Stomach (tissue), 9 donors: ENCODE measurements around the gene GUCD1. TPM values are rescaled to one million over a fixed set of nuclear protein-coding genes. Genes with fewer than 3 reads are reported as not detected.
"Not testable (repeated sequence)": the region's sequence is repeated elsewhere in the genome, so short reads cannot be mapped to it uniquely, and the experiment has no call there.

Experiments
- DNase-seq, 2 donors: peaks; one replicate each; pipeline versions ENCODE4 v3.0.0 to v3.0.0-alpha.2; 2013 to 2019
- H3K27ac ChIP-seq, 5 donors: fragments of 200-600 bp in 4 of 5; sonication (generic) in 4 of 5; one replicate each; pipeline ENCODE4 v1.5.1; 2013 to 2019; ENCODE audit warnings: mild to moderate bottlenecking in 1 of 5, moderate library complexity in 1 of 5
- H3K27me3 ChIP-seq, 3 donors: fragments of 200-600 bp; sonication (generic); one replicate each; pipeline ENCODE4 v1.5.1; 2017 to 2019; ENCODE audit warnings: mixed run types in 1 of 3
- H3K36me3 ChIP-seq, 4 donors: fragments of 200-600 bp; sonication (generic); 1 replicate in 3 of 4; 2 replicates in 1 of 4; pipeline ENCODE4 v1.5.1; 2016 to 2019
- H3K4me1 ChIP-seq, 4 donors: fragments of 200-600 bp; sonication (generic); one replicate each; pipeline ENCODE4 v1.5.1; 2016 to 2019
- H3K4me3 ChIP-seq, 4 donors: fragments of 200-600 bp; sonication (generic) in 3 of 4; one replicate each; pipeline ENCODE4 v1.5.1; 2016 to 2019; ENCODE audit warnings: mild to moderate bottlenecking in 1 of 4
- H3K9me3 ChIP-seq, 4 donors: fragments of 200-600 bp; sonication (generic); one replicate each; pipeline ENCODE4 v1.5.1; 2016 to 2019
- CTCF ChIP-seq, 7 experiments: fragments of 450-650 bp in 4 of 7; fragments of 200-600 bp in 3 of 7; sonication (generic) in 3 of 7; IDR thresholded peaks; one replicate each; pipeline ENCODE4 v1.5.1; 2016 to 2019; ENCODE audit warnings: antibody characterized with exemption in 7 of 7, control low read depth in 2 of 7, mild to moderate bottlenecking in 1 of 7
- EP300 ChIP-seq: sonication (generic); formaldehyde crosslinking; IDR thresholded peaks from one replicate; pipeline ENCODE4 v1.6.1; 2017; ENCODE audit warnings: antibody characterized with exemption
- POLR2A ChIP-seq, 4 donors: fragments of 450-650 bp; IDR thresholded peaks; one replicate each; pipeline ENCODE4 v1.6.1; 2016; ENCODE audit warnings: antibody characterized with exemption in 4 of 4, control low read depth in 2 of 4, mild to moderate bottlenecking in 1 of 4, moderate library complexity in 1 of 4
- POLR2AphosphoS5 ChIP-seq, 3 donors: sonication (generic); formaldehyde crosslinking; IDR thresholded peaks; one replicate each; pipeline ENCODE4 v1.6.1; 2016; ENCODE audit warnings: antibody characterized with exemption in 3 of 3
- WGBS, 5 donors: extraction: QIAGEN DNeasy Blood & Tissue Kit in 3 of 5; methylation state at CpG; one replicate each; pipeline versions ENCODE4 v1.1.5 to v1.1.7; 2013 to 2018; 5-methylcytosine and 5-hydroxymethylcytosine counted together
- intact Hi-C: fragments of 100-400 bp; cut with DNase I; formaldehyde crosslinking; loops from one replicate; pipeline ENCODE4 v1.15.1; 2023; ENCODE audit warnings: low total_unique reads
- polyA plus RNA-seq, 3 donors: library from polyadenylated mRNA; stranded (reverse); fragments of 200-250 nt; gene quantifications; one replicate each; pipeline ENCODE4 v1.2.3, GENCODE V29; 2013
- total RNA-seq, 5 donors: library from RNA; depleted of rRNA; stranded (reverse); fragments of >200 nt; gene quantifications; one replicate each; pipeline versions ENCODE4 v1.1.0 to v1.2.3, GENCODE V29; 2014 to 2016
- donor health status: healthy with polysubstance abuse.
- donor health status: Bipolar disorder and iron deficiency.
- donor health status: healthy.

GUCD1 gene
- total and polyA plus RNA-seq, 8 donors: 87.4 to 196 (median 167) TPM

DNA sequence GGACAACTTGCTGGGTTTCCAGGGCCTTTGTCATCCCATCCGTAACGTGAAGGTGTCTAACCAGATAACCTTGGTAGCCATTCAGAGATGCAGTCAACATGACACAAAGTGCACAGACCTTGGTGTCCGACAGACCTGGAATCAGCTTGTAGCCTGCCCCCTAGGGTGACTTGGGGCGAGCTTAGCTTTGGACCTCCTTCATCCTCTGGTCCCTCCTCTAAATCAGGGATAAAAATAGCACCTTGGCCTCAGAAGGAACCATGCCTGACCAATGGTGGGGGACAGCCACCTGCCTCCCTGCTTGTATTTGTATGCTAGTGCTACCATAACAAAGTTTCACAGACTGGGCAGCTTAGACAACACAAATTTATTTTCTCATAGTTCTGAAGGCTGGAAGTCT lies 4.5 kb upstream of the GUCD1 start:
- 40 to 64% (median 51%) methylated on average over 4 of the region's 4 CpGs for WGBS, 5 donors
- DNase-seq: no peak
- Histone ChIP-seq H3K9me3 (no peaks in the 10 kb centered on the region), H3K4me3 (no peak overlapping the region), H3K27me3 (no peaks in the 10 kb centered on the region), H3K4me1 (peaks cover 21 to 61% (median 45%) of the 10 kb centered on the region in 4 donors), H3K27ac (no peak overlapping the region), H3K36me3 (peaks cover 35 to 72% (median 57%) of the 10 kb centered on the region in 4 donors)
- TF ChIP-seq POLR2A (IDR thresholded peaks at IDR 0.05): no peak
- no peak for TF ChIP-seq CTCF (IDR thresholded peaks at IDR 0.05)
- no peak for TF ChIP-seq EP300
- TF ChIP-seq POLR2AphosphoS5 (IDR thresholded peaks at IDR 0.05): no peak
- intact Hi-C loops: no loop called here

GRCh38 chr22:24555165-24556039 lies 464 bp upstream of the GUCD1 start, which contains the start of gene SNRPD3:
Gene SNRPD3, plus strand, starts transcription at chr22:24555999. Its CDS starts 1,676 bp downstream, at chr22:24557675.
- WGBS, 5 donors: 0 to 1% (median 1%) methylated on average over 40 to 59 of the region's 59 CpGs
- peaks cover 53 to 77% (median 63%) of the 10 kb centered on the region in 4 donors for H3K4me1 ChIP-seq
- H3K4me3 ChIP-seq: peak within 1 kb of the TSS; percentile 77 to 95 (median 88)
- H3K9me3 ChIP-seq: no peaks in the 10 kb centered on the region
- peak within 1 kb of the TSS; percentile 92 to 98 (median 97) for H3K27ac ChIP-seq
- TF ChIP-seq CTCF (IDR thresholded peaks at IDR 0.05) (peak in 3 of 7 experiments; percentile 17 to 35 (median 20)), POLR2AphosphoS5 (IDR thresholded peaks at IDR 0.05) (peak; percentile 83 to 97 (median 93)), POLR2A (IDR thresholded peaks at IDR 0.05) (no peak), EP300 (peak; percentile 28)
- intact Hi-C loops: no loop called here
- peak; percentile 100 for DNase-seq
- peaks cover 18 to 37% (median 33%) of the 10 kb centered on the region in 4 donors for H3K36me3 ChIP-seq
- no peaks in the 10 kb centered on the region for H3K27me3 ChIP-seq

DNA sequence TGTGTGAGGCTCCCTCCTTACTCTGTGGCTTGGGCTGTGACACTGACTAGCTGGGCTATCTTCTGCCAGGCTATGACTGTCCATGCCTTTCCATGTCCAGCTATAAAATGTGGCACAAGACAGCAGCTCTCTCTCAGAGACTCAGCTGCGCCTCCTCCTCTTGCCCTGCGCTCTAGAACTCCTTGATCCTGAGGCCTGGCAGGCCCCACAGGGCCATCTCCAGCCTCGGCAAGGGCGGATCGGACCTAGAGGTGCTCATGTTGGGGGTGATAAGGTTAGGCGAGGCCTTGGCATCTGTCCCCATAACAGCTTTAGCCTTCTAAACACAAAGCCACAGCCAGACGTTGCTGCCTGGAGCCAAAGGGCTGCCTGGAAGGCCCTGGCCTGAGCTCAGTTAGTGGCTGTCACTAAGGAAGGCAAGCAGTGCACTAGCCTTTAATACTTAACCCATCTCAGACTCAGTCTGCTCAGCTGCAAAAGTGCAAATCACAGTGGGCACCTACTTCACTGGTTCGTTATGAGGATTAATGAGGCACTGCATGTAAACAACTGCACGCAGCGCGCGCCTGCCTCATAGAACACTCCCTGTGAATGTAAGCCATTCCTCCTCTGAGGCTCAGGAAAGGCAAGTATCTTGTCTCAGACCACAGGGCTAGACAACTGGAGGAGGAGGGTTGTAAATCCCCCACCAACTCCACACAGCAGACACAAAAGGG lies 1.2 kb downstream of the GUCD1 start:
- Histone ChIP-seq H3K4me1 (peaks cover 61 to 81% (median 73%) of the 10 kb centered on the region in 4 donors), H3K27ac (peak overlapping the region; percentile 92 to 98 (median 97)), H3K36me3 (peaks cover 9 to 34% (median 28%) of the 10 kb centered on the region in 4 donors), H3K9me3 (no peaks in the 10 kb centered on the region), H3K27me3 (no peaks in the 10 kb centered on the region), H3K4me3 (peak overlapping the region; percentile 77 to 95 (median 88))
- peak in 1 of 2 donors; percentile 62 for DNase-seq
- WGBS, 5 donors: 13 to 23% (median 15%) methylated on average over 7 to 12 of the region's 12 CpGs
- TF ChIP-seq POLR2AphosphoS5 (IDR thresholded peaks at IDR 0.05): peak in 1 of 3 donors; percentile 17
- TF ChIP-seq POLR2A (IDR thresholded peaks at IDR 0.05): no peak
- intact Hi-C loops: no loop called here

DNA sequence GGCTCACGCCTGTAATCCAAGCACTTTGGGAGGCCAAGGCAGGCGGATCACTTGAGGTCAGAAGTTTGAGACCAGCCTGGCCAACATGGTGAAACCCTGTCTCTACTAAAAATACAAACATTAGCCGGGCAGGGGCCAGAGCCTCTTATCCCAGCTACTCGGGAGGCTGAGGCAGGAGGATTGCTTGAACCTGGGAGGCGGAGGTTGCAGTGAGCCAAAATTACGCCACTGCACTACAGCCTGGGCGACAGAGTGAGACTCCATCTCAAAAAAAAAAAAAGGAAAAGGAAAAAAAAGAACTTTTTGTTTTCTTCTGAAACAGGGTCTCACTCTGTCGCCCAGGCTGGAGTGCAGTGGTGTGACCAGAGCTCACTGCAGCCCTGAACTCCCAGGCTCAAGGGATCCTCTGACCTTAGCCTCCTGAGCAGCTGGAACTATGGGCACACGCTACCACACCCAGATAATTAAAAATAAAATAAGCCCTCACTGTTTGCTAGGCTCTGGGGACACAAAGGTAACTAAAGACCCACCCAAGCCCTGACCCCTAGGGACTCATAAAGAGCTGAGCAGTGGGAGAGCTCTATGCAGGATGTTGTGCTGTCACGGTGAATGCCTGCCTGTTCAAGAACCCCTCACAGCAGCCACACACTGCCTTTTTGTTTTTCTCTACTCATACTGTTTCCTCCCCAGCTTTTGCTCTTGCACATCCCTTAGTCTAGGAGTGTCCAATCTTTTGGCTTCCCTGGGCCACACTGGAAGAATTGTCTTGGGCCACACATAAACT lies 2.2 kb downstream of the GUCD1 start:
- peak in 1 of 2 donors; percentile 24 for DNase-seq
- H3K27me3 ChIP-seq, intact Hi-C loops, H3K9me3 ChIP-seq: not testable (repeated sequence)
- peak overlapping the region; percentile 22 to 98 (median 97) for H3K27ac ChIP-seq
- 66 to 75% (median 68%) methylated on average over 10 of the region's 10 CpGs for WGBS, 5 donors
- peaks cover 10 to 34% (median 28%) of the 10 kb centered on the region in 4 donors for H3K36me3 ChIP-seq
- H3K4me1 ChIP-seq: peaks cover 62 to 75% (median 67%) of the 10 kb centered on the region in 4 donors
- H3K4me3 ChIP-seq: peak overlapping the region in 2 of 4 donors; percentile 87 to 95
